Heart left ventricle (tissue), 16 donors: Measurements from ENCODE around the gene HBA2. TPM values are rescaled to one million over a fixed set of nuclear protein-coding genes. Genes with fewer than 3 reads are reported as not detected.
"Not testable (repeated sequence)": the region's sequence is repeated elsewhere in the genome, so short reads cannot be mapped to it uniquely, and the experiment has no call there.

Source experiments
- ATAC-seq, 4 donors: fragments of 200-7000 bp; cut with Tn5 transposase; one replicate each; pipeline ENCODE4 v1.9.1; 2020 to 2022; ENCODE audit warnings: moderate library complexity in 4 of 4, mild to moderate bottlenecking in 3 of 4, moderate number of reproducible peaks in 1 of 4
- DNase-seq, 5 donors: peaks; one replicate each; pipeline ENCODE4 v3.0.0-alpha.2; 2020
- H3K27ac ChIP-seq, 12 donors: fragments of 200-600 bp; sonication (generic) in 4 of 12; one replicate each; pipeline versions ENCODE4 v1.5.0 to v1.8.0; 2016 to 2022; ENCODE audit warnings: mild to moderate bottlenecking in 2 of 12
- H3K27me3 ChIP-seq, 9 donors: fragments of 200-600 bp; sonication (generic) in 2 of 9; one replicate each; pipeline versions ENCODE4 v1.5.1 to v1.8.0; 2016 to 2022; ENCODE audit warnings: mild to moderate bottlenecking in 3 of 9
- H3K36me3 ChIP-seq, 9 donors: fragments of 200-600 bp; sonication (generic) in 2 of 9; one replicate each; pipeline versions ENCODE4 v1.5.0 to v1.8.0; 2018 to 2022; ENCODE audit warnings: mild to moderate bottlenecking in 2 of 9
- H3K4me1 ChIP-seq, 12 donors: fragments of 200-600 bp; sonication (generic) in 4 of 12; one replicate each; pipeline versions ENCODE4 v1.5.0 to v1.8.0; 2016 to 2022; ENCODE audit warnings: mild to moderate bottlenecking in 3 of 12
- H3K4me3 ChIP-seq, 12 donors: fragments of 200-600 bp; sonication (generic) in 4 of 12; one replicate each; pipeline versions ENCODE4 v1.5.0 to v1.8.0; 2017 to 2022; ENCODE audit warnings: mild to moderate bottlenecking in 9 of 12, moderate library complexity in 4 of 12
- H3K9me3 ChIP-seq, 12 donors: fragments of 200-600 bp; sonication (generic) in 4 of 12; one replicate each; pipeline versions ENCODE4 v1.5.0 to v1.8.0; 2016 to 2022; ENCODE audit warnings: mild to moderate bottlenecking in 1 of 12
- POLR2A ChIP-seq, 2 donors: fragments of 450-650 bp; IDR thresholded peaks; one replicate each; pipeline ENCODE4 v1.6.1; 2017; ENCODE audit warnings: antibody characterized with exemption in 2 of 2, mild to moderate bottlenecking in 2 of 2, moderate library complexity in 2 of 2
- WGBS, 4 donors: extraction: QIAGEN DNeasy Blood & Tissue Kit in 2 of 4; methylation state at CpG; one replicate each; pipeline versions ENCODE4 v1.1.5 to v1.1.7; 2013 to 2018; 5-methylcytosine and 5-hydroxymethylcytosine counted together
- intact Hi-C, 10 donors: fragments of 100-400 bp; cut with DNase I; formaldehyde crosslinking; loops; one replicate each; pipeline versions ENCODE4 v1.11.1 to v1.14.2; 2022
- polyA plus RNA-seq, 2 donors: library from polyadenylated mRNA; stranded (reverse); fragments of 200-250 nt; gene quantifications; one replicate each; pipeline ENCODE4 v1.2.3, GENCODE V29; 2013
- total RNA-seq, 9 donors: library from RNA; depleted of rRNA in 2 of 9; stranded (reverse); fragments of >200 nt in 2 of 9; fragmentation: NEBNext Ultra II Directional in 3 of 9; extraction: Animal tissue kit (Norgen Biotek cat#: 25700) in 3 of 9; gene quantifications; one replicate each; pipeline versions ENCODE4 v1.1.0 to v1.2.4, GENCODE V29; 2016 to 2023
- TF ChIP-seq, protein P1 (sequence below), 12 donors: fragments of 200-600 bp; sonication (generic) in 4 of 12; IDR thresholded peaks; one replicate each; pipeline versions ENCODE4 v1.5.0 to v1.8.0; 2018 to 2022; ENCODE audit warnings: antibody characterized with exemption in 12 of 12, mild to moderate bottlenecking in 5 of 12
- donor health status: ischemic (EF 13 %, LVEDD 7.1; RV severe dilation, severe dysfunction).
- donor health status: healthy with polysubstance abuse.
- donor health status: DM: no; HTN: yes; CAD: no.
- donor health status: DM: no; HTN: no; CAD: no.
- donor health status: ischemic (EF 25% LVEDD 6.9; RV normal size, moderate dysfunction).
- donor health status: ischemic (EF 25% LVEDD 5.7; RV mildly dilated, moderate dysfunction).
- donor health status: healthy.
- donor health status: DM: yes; HTN: yes; CAD: no.
- donor health status: ischemic (EF 35%, LVEDD 5.7; RV mildly dilated, moderate dysfunction).
- donor health status: nonischemic (EF 11% LVEDD 7.7; RV severe dilation, severe dysfunction).
- donor health status: DM: yes; HTN: yes; CAD: no.
- donor health status: PGD.
- donor health status: ischemic (EF 29% LVEDD 5.4; RV normal size, mild dysfunction).
- donor health status: nonischemic (EF 23%, LVEDD 6.1; RV moderate dilation, normal function).

The HBA2 gene
- total and polyA plus RNA-seq, 11 donors: 3.6 to 2,038 (median 102) TPM

DNA sequence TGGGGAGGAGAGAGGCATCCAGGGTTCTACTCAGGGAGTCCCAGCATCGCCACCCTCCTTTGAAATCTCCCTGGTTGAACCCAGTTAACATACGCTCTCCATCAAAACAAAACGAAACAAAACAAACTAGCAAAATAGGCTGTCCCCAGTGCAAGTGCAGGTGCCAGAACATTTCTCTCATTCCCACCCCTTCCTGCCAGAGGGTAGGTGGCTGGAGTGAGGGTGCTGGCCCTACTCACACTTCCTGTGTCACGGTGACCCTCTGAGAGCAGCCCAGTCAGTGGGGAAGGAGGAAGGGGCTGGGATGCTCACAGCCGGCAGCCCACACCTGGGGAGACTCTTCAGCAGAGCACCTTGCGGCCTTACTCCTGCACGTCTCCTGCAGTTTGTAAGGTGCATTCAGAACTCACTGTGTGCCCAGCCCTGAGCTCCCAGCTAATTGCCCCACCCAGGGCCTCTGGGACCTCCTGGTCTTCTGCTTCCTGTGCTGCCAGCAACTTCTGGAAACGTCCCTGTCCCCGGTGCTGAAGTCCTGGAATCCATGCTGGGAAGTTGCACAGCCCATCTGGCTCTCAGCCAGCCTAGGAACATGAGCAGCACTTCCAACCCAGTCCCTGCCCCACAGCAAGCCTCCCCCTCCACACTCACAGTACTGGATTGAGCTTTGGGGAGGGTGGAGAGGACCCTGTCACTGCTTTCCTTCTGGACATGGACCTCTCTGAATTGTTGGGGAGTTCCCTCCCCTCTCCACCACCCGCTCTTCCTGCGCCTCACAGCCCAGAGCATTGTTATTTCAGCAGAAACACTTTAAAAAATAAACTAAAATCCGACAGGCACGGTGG, 1.5 kb downstream of the HBA2 start:
- H3K9me3 ChIP-seq, intact Hi-C loops, H3K27ac ChIP-seq, H3K4me1 ChIP-seq, H3K36me3 ChIP-seq, H3K4me3 ChIP-seq: not testable (repeated sequence)
- WGBS, 4 donors: 14 to 25% (median 17%) methylated on average over 4 to 9 of the region's 13 CpGs
- ATAC-seq: peak in 2 of 4 donors; percentile 38 to 42
- peak in 2 of 5 donors; percentile 3 to 25 for DNase-seq
- H3K27me3 ChIP-seq: peaks cover 30 to 66% (median 58%) of the 10 kb centered on the region in 9 donors

GRCh38 chr16:175011-175949, 2.6 kb downstream of the HBA2 start:
- no peak for TF ChIP-seq POLR2A (IDR thresholded peaks at IDR 0.05)
- TF ChIP-seq, protein P1, sequence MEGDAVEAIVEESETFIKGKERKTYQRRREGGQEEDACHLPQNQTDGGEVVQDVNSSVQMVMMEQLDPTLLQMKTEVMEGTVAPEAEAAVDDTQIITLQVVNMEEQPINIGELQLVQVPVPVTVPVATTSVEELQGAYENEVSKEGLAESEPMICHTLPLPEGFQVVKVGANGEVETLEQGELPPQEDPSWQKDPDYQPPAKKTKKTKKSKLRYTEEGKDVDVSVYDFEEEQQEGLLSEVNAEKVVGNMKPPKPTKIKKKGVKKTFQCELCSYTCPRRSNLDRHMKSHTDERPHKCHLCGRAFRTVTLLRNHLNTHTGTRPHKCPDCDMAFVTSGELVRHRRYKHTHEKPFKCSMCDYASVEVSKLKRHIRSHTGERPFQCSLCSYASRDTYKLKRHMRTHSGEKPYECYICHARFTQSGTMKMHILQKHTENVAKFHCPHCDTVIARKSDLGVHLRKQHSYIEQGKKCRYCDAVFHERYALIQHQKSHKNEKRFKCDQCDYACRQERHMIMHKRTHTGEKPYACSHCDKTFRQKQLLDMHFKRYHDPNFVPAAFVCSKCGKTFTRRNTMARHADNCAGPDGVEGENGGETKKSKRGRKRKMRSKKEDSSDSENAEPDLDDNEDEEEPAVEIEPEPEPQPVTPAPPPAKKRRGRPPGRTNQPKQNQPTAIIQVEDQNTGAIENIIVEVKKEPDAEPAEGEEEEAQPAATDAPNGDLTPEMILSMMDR (IDR thresholded peaks at IDR 0.05): no peak
- 19 to 27% (median 20%) methylated on average over 7 to 8 of the region's 8 CpGs for WGBS, 4 donors
- Histone ChIP-seq H3K9me3 (no peaks in the 10 kb centered on the region), H3K4me1 (peaks cover 0 to 15% (median under 1%) of the 10 kb centered on the region in 12 donors), H3K27ac (no peak overlapping the region), H3K27me3 (peaks cover 37 to 70% (median 60%) of the 10 kb centered on the region in 9 donors), H3K4me3 (no peak overlapping the region), H3K36me3 (no peaks in the 10 kb centered on the region)
- intact Hi-C loops: loop anchor here in 1 of 10 donors (5.0 kb wide), 1 partner anchor 68 kb away; no protein-coding TSS in a partner anchor
- DNase-seq: no peak
- no peak for ATAC-seq

GRCh38 chr16:176006-176405, 3.3 kb downstream of the HBA2 start:
- not testable (repeated sequence) for H3K36me3 ChIP-seq, H3K27ac ChIP-seq, ATAC-seq, DNase-seq, H3K9me3 ChIP-seq
- 0 to 1% methylated on average over 25 to 27 of the region's 39 CpGs; no CpG with 5 or more reads in 2 of the 4 donors for WGBS, 4 donors
- peaks cover 34 to 65% (median 56%) of the 10 kb centered on the region in 9 donors for H3K27me3 ChIP-seq
- peak overlapping the region in 1 of 12 donors; percentile 29 for H3K4me3 ChIP-seq
- peaks cover 4 to 22% (median 8%) of the 10 kb centered on the region in 12 donors for H3K4me1 ChIP-seq
- intact Hi-C loops: loop anchor here in 1 of 10 donors (5.0 kb wide), 1 partner anchor 69 kb away; no protein-coding TSS in a partner anchor

- intact Hi-C loops: loop anchor here in 1 of 10 donors (5.0 kb wide), 1 partner anchor 69 kb away; no protein-coding TSS in a partner anchor
- H3K4me3 ChIP-seq: peak within 1 kb of the TSS in 1 of 12 donors; percentile 29
- not testable (repeated sequence) for H3K36me3 ChIP-seq, DNase-seq, H3K27ac ChIP-seq, H3K9me3 ChIP-seq
- 3 to 7% (median 4%) methylated on average over 14 to 43 of the region's 88 CpGs for WGBS, 4 donors
- H3K4me1 ChIP-seq: peaks cover 7 to 28% (median 12%) of the 10 kb centered on the region in 12 donors
- peak in 1 of 4 donors; percentile 6 for ATAC-seq
- H3K27me3 ChIP-seq: peaks cover 34 to 61% (median 49%) of the 10 kb centered on the region in 9 donors
These were observed 4.1 kb downstream of the HBA2 start, which contains the start of gene HBA1 for GRCh38 chr16:176477-177382. TSS of gene HBA1 (plus strand) at chr16:176680. CDS start at chr16:176717, 37 bp downstream.
